ENCODE measurements around the gene PPP1R37.

The PPP1R37 gene

DNA sequence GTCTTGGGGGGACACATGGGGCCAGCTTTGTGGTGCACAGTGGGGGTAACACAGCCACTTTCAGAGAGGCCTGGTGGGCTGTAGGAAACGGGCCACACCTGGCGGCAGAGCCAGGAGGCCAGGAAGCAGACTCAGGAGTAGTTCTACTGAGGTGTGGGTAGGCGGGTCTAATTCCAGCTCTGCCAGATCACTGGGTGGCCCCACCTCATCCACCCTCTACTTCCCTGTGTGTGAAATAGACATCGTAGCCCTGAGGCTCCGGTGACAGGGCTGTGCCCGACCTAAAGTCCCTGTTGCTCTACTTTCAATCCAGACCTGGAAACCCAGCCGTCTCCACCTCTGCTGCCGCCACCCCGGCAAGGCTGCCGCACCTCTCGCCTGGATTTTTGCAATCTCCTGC is 63.8 kb downstream of the PPP1R37 start:
- no peak for DNase-seq

DNA sequence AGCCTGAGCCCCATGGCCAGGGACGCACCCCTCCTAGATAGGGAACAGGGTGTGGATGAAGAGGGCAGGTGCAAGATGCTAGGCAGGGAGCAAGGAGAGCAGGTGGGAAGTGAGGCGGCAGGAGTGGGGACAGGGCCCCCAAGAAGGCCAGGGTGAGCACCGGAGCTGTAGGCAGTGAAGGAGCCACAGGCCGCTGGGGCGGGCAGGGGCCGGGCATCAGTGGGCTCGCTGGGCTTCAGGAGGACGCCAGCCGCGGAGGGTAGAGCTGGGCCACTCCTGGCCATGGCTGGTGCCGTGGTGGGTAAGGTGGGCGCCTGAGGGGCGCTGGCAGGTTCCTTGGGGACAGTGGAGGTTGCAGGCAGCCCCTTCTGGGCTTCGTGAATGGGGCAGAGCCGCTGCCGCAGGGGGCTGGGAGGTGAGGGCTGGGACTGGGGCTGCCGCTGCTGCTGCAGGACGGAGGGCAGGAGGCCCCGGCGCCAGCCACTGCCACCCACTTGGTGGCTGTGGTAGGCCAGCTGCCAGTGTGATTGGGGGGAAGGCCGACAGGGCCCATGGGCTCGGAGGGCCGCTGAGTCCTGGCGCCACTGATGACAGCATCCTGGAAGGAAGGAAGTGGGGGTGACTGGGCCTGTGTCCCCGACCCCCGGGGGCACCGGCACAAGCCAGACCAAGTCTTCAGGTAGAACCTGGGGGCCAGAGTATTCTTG is 65.7 kb downstream of the PPP1R37 start:
- no peak for DNase-seq

DNA sequence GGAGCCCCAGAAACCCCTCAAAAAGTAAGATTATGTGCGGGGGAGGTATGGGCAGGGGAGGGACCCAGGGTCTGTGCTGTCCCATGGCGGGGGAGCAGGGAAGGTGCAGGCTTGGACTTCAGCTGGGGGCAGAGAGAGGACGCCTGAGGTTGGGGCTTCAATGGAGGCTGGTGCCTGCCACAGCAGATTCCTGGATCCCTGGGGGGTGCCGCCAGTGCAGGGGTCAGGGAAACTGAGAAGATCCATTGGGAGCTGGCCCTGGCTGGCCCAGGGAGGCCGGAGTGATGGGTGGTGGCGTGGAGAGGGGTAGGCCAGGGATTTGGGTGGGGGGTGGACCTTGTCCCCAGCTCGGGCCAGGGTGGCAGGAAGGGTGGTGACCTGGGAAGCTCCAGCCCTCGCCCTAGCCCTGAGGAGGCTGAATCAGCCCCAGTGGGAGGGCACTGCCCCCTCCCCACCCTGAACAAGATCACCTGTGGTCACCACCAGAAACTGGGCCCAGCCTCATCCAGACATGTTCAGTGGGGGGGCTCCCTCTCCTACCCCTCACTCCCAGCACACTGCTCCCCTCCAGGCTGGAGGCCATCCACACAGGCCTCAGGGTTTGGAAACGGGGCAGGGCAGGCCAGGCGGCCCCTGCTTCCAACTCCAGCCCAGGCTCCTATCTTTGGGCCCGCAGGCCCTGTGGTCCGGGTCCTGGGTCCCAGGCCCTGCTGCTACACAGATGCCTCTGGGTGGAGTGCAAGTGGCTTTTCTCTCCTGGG is 66.4 kb downstream of the PPP1R37 start:
- no peak for DNase-seq

DNA sequence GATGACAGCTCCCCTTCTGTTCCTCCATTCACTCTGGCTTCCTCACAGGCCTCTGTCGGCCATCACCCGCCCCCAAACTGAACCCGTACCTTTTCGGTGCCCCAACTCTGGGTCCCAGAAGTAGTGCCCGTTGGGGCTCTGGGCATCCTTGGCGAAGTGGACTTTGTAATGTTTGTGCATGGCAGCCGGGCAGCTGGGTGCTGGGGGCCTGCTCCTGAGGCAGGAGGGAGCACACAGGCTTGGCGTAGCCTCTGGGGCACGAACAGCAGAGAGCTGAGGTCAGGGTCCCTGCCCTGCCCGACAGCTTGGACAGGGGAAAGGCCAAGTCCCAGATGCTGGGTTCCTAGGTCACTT is 67.0 kb downstream of the PPP1R37 start:
- DNase-seq: no peak

DNA sequence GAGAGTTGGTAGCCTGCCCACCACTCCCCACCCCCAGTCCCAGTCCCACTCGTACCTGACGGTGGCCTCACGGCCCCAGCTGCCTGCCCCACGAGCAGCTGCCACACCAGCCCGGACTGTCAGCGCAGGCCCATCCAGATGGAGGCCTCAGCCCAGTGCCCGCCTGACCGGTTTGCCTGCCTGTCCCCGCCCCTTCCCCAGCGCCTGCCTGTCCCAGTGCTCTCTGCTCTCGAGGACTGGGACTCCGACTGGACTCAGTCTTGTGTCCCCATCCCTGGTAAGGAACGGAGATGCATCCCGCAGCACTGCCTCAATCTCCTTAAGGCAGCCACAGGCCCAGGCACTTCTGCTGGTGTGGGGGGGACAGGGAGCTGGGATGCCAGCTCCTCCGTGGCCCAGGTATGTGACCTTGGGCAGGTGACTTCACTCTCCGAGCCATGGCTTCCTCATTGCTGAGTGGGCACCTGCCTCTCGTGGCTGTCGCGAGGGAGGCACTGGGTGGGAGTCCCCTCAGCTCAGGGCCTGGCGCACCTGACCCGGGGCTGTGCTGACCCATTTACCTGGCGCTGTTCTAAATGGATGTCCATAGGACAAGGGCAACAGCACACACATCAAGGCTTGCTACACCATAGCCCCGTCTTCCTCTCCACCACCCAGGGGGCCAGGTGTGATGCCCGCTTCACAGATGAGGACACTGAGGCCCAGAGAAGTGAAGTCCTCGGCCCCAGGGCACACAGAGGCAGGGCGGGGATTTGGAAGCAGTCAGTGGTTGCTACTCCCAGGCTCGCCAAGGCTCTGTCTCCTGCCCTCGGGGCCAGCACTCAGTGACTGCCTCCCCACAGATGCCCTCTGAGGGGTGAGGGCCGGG is 68.1 kb downstream of the PPP1R37 start, which contains the start of gene NKPD1:
TSS of gene NKPD1 (minus strand) at position 113 of the 868 bp plus-strand sequence. CDS start 832 bp downstream, outside the sequence.
- DNase-seq: no peak

DNA sequence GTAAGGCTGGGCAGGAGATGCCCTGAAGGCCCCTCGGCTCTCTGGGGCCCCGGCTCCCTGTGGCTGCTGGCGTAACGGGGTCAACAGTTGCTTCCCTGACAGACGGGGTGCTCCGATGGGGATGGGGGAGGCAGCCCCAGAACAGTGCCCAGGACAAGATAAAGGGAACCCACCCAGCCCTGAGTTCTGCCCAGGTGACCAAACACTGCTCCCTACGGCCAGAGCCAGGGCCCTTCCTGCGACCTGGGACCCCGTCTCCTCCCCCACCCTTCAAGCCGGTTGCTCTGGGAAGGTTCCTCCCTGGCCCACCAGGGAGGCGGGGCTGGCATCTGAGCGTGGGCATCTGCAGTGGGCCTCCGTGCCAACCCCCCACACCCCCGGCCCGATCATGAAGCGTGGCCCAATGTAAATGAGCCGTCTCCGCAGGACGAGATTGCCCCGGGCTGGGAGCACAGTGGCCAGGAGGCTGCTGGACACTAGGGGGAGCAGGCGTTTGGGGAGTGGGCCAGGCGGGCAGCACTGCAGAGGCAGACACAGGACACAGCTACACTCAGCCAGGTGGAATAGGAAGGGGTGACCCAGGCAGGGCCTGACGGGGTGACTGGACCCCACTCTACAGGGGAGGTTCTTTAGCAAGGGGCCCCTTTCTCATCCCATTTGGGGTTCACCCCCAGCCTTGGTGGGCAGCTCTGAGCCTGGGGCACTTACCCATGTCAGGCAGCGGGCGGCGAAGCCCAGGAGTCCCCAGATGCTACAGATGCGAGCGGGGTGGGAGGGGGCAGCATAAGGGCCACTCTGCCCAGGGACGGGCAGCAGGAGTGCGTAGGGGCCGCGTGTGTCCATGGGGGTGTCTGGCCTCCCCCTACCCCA is 69.0 kb downstream of the PPP1R37 start:
- DNase-seq: no peak

DNA sequence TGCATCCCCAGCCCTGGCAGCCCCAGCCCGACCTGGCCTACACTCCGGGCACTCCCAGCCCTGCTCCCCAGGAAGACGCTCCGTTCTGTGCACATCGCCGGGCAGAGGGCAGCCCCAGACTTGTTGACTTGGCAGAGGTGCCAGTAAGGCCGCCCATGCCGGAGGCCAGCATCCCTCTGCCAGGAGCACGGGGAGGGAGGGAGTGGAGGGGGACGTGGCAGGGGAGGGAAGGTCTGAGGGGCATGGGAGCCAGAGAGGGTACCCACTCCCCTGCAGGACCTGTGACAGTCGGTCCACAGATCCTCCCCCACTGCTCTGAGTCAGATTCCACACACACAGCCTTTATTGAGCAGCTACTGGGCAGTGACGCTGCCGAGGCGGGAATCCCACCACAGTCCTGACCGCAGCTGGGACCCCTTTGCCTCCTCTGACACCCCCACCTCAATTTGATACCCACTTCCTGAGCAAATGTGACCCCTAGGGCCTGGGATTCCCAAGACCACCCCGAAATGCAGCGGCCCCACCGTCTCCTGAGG is 69.7 kb downstream of the PPP1R37 start:
- DNase-seq: no peak

DNA sequence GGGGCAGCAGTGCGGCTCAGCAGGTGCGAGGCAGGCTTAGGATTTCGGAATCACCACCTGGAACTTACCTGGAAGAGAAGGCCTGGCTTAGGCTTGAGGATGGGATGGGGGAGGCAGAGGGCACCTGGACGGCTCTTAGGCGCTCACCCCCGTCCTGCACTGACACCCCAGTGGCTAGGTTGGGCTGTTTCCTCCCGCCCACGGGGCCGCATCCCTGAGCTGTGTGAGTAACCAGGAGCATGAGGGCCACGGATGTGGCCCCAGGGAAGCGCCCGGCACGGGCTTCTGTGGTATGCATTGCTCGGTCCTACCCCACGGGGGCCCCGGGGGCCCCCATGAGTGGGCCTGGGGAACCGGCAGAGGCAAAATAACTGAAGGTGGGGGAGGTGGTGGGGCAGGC is 70.2 kb downstream of the PPP1R37 start:
- DNase-seq: no peak

DNA sequence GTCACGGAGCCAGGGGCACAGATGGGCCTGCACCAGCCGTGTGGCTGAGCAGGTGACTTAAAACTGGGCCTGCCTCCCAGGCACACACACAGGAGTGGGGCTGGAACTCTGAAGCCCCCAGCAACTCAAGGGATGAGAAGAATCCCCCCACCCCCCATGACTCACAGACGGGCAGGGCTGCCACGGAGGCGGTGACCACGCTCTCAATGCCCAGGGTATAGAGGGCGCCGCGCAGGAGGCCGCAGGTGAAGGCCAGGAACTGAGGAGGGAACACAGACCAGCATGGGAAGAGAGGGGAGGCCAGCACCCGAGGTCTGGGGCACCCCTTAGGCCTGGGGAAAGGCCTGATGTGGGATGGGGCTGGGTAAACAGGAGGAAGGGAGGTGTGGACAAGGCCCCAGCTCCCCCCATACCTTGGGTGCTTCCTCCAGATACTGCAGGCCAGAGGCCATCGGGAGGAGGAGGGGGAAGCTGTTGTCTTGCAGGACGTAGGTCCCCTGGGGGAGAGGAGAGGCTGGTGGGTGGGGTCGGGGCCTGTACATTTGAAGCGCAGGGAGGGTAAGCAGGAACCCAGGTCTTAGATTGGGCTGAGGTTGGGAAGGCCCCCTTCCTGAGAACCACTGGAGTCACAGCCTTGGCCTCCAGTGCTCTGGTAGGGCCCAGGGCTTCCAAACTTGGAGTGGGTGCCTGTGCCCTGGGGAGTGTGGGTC is 70.9 kb downstream of the PPP1R37 start:
- DNase-seq: no peak

DNA sequence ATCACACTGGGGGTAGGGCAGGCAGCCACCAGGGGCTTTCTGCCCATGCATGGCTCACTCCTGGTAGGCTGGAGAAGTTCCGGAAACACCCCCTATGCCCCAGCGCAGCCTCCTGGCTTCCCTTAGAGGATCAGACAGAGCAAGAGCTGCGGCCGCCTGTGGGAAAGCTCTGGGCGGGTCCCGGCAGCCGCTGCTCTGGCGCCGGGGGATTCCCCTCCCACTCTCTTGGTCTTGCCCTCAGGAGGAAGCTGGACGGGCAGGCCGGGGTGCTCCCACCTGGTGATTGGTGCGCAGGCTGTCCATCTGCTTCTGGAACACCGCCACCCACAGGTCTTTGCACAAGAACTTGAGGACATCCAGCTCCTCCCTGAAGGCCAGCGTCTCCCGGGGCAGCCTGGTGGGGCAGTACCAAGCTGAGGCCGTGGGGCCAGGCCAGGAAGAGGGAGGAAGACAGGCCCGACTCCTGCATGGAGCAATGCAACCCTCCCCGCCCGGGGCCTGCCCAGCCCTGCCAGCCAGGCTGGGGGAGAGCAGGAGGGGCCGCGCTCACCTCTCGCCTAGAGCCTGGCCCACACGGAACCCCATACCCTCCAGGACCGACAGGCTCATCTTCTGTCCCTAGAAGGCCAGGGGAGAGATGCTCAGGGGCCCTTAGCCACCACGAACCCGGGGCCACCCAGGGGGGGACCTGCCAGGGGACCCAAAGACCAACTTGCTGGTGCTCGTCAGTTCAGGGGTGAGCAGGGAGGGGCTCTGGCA is 71.8 kb downstream of the PPP1R37 start:
- DNase-seq: no peak

DNA sequence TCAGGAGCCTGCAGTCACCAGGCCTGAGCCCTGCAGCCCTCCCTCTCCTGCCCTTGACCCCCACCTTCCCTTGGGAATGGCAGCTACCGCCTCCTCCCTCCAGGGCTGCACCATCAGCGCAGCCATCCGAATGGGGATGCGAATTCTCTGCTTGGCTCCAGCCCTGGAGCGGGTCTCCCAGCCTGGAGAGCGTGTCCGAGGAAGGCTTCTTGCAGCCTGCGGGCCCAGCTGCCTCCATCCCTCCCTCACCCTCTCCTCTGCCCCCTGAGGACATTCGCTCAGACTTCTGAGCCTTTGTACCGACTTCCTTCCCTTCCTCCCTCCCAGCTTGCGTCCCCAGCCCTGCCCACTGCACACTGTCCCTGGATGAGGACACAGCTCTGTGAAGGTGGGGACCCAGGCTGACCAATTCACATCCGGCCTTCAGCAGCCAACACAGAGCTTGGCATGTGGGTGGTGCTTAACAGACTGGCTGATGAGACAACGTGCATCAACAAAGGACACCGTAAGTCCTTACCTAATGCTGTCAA is 73.8 kb downstream of the PPP1R37 start:
- DNase-seq: no peak

DNA sequence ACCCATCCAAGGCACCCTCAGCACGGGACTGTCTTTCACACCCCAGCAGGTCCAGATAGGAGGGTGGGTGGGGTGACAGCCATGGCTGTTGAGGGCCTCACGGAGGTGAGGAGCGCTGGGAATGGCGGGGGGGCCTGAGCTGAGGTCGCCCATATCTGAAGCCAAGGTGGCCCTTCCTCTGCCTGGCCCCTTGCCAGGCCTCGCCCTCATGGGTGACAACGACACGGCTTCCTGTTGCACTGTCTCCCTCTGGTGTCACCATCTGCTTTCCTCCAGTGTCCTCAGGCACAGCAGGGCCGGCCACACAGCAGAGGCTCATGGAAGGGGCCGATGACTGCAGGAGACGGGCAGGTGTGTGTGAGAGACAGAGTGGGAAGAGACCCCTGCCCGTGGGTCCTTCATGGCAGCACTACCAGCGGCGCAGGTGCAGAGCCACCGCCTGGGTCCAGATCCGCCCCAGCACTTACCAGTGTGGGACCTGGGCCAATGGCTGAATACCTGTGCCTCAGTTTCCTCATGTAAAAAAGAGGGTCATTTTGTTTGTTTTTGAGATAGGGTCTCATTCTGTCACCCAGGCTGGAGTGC is 75.9 kb downstream of the PPP1R37 start:
- DNase-seq: no peak

DNA sequence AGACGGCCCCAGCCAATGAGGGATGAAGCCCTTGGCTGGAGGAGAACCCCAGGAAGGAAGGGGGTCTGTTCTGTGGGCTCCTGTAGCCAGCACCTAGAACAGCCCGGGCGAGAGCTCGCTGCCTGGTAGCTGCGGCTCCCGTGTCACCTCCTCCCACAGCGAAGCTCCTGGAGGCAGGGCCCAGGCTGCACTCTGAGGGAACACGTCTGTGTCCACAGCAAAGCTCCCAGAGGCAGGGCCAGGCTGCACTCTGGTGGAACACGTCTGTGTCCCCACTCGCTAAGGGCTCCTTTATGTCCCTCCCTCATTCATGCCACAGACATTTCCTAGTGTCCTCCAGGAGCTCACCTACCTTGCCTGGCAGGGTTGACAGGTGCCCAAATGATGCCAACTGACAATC is 76.6 kb downstream of the PPP1R37 start:
- DNase-seq: no peak

DNA sequence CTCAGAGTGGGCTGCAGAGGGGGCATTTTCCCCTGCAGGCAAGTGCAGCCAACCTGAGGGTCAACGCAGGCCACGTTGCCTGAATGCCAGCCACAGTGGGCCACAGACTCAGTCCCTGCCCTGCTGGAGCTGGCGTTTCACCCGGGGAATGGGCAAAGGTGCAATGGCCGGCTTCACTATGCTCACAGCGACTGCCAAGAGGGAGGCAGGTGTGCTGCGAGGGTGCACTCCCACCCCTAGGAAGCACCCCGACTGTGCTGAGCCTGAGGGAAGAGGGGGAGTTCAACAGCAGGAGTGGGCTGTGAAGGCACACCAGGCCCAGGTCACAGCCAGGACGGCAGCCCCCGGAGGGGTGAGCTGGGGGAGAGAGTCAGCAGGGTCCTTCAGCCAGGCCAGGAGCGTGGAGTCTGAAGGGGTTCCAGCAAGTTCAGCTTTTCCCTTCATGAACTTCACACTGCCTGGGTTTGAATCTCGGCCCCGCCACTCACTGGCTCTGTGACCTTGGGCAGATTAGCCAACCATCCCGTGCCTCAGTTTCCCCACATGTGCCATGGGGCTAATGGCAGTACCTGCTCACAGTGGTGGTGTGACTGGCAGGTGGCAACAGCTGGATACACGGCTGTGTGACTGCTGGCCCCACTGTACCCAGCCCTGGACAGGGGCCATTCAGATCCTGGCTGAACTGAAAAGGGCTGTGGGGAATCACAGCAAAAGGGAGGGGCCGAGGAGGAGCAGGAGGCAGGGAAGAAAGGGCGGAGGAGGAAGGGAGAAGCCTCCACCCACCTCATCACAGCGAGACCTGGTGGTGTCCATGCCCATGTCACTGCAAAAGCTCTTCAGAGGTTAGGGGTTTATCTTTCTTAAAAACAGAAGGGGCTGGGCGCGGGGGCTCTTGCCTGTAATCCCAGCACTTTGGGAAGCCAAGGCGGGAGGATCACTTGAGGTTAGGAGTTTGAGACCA is 77.4 kb downstream of the PPP1R37 start:
- DNase-seq: no peak

DNA sequence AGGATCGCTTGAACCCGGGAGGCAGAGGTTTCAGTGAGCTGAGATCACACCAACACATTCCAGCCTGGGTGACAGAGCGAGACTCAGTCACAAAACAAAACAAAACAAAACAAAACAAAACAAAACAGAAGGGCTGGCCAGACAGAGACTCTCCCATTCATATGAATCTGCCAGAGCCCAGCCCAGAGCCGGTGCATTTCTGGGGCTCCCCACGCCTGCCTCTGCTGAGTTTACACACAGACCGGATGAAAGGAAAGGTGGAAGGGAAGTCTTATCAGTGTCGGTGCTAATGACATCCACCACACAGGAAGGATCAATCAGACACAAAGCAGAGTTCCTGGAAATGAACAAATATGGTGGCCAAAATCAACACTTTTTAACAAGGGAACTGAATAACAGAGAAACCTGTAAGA is 78.2 kb downstream of the PPP1R37 start:
- no peak for DNase-seq

DNA sequence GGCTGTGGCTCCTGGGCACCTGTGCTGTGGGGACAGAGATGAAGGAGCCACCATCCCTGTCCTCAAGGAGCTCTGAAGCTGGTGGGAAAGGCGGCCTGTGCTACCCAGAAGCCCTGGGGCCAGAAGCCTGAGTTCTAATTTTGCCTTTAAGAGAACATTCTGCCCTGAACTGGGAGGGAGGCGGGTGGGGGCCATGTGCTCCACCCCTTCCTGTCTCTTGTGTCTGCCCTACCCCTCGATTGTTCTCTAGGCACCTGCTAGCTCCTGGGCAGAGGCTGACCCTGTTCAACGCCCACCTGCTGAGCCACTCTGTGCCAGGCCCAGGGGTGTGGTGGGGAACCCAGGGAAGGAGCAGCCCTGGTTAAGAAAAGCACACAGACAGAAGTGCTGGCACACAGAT is 79.2 kb downstream of the PPP1R37 start:
- no peak for DNase-seq

DNA sequence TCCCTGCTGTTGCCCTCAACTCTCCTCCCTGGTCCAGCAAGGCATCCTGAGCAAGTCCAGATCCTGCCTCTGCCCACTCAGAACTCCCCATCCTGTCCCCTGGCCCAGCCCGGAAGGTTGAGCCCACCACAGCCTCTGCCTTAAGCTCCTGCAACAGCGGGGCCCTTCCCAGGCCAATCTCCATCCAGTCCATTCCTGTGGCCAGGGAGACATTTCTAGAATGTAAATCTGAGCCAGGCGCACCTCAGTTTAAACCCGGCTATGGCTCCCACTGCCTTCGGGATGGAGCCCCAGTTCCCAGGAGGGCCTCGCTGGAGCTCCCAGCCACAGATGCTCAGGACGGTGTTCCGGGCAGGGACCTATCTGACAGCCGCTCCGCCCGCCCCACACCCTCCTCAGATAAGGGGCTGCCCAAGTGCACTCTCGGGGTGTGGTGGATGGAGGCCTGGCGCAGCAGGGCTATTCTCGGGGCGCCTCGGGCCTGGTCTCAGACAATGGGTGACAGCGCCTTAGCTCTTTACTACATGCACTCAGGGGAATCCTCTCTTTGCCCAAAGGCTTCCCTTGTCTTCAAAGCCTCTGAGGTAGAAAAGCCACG is 79.7 kb downstream of the PPP1R37 start:
- DNase-seq: no peak

DNA sequence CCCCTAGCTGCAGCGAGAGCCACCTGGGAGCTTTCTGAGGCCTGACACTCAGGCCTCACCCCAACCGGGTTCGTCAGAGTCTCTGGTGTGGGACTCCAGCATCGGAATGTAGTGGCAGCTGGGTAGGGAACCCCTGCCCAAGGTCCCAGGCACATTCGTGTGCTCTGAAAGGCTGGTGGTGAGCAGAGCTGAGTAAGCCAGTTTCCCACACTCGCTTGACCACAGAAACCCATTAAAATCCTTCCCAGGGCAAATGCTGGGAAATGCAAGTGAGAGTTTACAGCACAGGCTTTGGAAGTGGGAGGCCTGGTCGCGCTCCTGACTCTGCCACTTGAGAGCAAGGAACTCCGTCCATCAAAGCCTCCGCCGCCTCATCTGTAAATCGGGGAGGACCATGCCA is 80.8 kb downstream of the PPP1R37 start:
- DNase-seq: no peak
